HL-60 (cell line): ENCODE results near the gene RGS7.

Experiments
- GABPA ChIP-seq: IDR thresholded peaks from 2 replicates; pipeline ENCODE4 v1.6.1; 2012; ENCODE audit warnings: low read depth
- POLR2AphosphoS5 ChIP-seq: IDR thresholded peaks from 2 replicates; pipeline ENCODE4 v1.6.1; 2012; ENCODE audit warnings: low read depth
- TF ChIP-seq, protein P1 (sequence below): IDR thresholded peaks from one replicate; pipeline ENCODE4 v1.5.1; 2011; ENCODE audit warnings: low read length, control low read depth, inconsistent platforms; ENCODE audit not compliant: insufficient read depth
- TF ChIP-seq, protein P2 (sequence below): IDR thresholded peaks from 2 replicates; pipeline ENCODE4 v1.6.1; 2012; ENCODE audit warnings: low read depth; ENCODE audit not compliant: insufficient replicate concordance

DNA sequence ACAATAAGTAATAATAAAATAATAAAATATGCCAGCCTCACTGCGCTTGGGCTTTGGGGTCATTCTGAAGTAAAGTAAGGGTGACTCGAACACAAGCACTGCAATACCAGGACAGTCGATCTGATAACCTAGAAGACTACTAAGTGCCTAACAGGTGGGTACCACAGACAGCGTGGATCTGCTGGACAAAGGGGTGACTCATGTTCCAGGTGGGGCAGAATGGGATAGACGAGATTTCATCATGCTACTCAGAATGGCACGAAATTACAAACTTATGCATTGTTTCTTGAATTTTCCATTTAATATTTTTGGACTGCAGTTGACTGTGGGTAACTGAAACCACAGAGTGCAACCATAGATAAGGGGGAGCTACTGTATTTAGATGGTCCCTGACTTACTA is 523.9 kb downstream of the RGS7 start:
- TF ChIP-seq POLR2AphosphoS5 (no peak), GABPA (no peak)
- TF ChIP-seq, protein P1, sequence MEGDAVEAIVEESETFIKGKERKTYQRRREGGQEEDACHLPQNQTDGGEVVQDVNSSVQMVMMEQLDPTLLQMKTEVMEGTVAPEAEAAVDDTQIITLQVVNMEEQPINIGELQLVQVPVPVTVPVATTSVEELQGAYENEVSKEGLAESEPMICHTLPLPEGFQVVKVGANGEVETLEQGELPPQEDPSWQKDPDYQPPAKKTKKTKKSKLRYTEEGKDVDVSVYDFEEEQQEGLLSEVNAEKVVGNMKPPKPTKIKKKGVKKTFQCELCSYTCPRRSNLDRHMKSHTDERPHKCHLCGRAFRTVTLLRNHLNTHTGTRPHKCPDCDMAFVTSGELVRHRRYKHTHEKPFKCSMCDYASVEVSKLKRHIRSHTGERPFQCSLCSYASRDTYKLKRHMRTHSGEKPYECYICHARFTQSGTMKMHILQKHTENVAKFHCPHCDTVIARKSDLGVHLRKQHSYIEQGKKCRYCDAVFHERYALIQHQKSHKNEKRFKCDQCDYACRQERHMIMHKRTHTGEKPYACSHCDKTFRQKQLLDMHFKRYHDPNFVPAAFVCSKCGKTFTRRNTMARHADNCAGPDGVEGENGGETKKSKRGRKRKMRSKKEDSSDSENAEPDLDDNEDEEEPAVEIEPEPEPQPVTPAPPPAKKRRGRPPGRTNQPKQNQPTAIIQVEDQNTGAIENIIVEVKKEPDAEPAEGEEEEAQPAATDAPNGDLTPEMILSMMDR: no peak
- TF ChIP-seq, protein P2, sequence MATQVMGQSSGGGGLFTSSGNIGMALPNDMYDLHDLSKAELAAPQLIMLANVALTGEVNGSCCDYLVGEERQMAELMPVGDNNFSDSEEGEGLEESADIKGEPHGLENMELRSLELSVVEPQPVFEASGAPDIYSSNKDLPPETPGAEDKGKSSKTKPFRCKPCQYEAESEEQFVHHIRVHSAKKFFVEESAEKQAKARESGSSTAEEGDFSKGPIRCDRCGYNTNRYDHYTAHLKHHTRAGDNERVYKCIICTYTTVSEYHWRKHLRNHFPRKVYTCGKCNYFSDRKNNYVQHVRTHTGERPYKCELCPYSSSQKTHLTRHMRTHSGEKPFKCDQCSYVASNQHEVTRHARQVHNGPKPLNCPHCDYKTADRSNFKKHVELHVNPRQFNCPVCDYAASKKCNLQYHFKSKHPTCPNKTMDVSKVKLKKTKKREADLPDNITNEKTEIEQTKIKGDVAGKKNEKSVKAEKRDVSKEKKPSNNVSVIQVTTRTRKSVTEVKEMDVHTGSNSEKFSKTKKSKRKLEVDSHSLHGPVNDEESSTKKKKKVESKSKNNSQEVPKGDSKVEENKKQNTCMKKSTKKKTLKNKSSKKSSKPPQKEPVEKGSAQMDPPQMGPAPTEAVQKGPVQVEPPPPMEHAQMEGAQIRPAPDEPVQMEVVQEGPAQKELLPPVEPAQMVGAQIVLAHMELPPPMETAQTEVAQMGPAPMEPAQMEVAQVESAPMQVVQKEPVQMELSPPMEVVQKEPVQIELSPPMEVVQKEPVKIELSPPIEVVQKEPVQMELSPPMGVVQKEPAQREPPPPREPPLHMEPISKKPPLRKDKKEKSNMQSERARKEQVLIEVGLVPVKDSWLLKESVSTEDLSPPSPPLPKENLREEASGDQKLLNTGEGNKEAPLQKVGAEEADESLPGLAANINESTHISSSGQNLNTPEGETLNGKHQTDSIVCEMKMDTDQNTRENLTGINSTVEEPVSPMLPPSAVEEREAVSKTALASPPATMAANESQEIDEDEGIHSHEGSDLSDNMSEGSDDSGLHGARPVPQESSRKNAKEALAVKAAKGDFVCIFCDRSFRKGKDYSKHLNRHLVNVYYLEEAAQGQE: no peak
